ENCODE measurements around the gene CEACAM18.

The CEACAM18 gene

DNA sequence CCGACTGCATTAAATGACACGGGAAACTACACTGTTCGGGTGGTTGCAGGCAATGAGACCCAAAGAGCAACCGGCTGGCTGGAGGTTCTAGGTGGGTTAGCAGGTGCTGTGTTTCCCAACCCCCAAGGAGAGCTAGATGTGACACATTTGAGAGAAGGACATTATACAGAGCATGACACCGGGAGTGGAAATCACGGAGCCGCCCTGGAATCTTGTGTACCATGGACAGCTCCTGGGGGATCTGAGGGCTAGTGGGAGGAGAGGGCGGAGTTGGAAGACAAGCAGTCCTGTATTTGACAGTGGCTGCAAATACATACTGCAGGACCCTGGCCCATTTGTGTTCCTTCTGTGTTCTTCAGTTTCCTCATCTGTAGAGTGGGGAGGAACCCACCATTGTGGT, 2.3 kb downstream of the CEACAM18 start:
- Histone ChIP-seq H3K9me3 (ENCODE audit: insufficient read depth, low read length, severe bottlenecking) (no peaks in the 10 kb centered on the region), H4K20me1 (ENCODE audit: insufficient read depth, low read length) (no peaks in the 10 kb centered on the region), H3K36me3 (ENCODE audit: insufficient read depth, low read length) (no peaks in the 10 kb centered on the region), H3K4me3 (ENCODE audit: low read depth in 1 of 2, low read length in 2 of 2) (no peak overlapping the region), H2AFZ (ENCODE audit: low read depth, low read length) (no peak overlapping the region), H3K9ac (ENCODE audit: low read depth, low read length) (no peak overlapping the region), H3K4me2 (ENCODE audit: insufficient read depth, low read length) (no peak overlapping the region), H3K27me3 (ENCODE audit: insufficient read depth, low read length, poor library complexity) (no peaks in the 10 kb centered on the region), H3K79me2 (ENCODE audit: insufficient read depth, low read length) (no peaks in the 10 kb centered on the region), H3K4me1 (ENCODE audit: insufficient read depth, low read length) (no peaks in the 10 kb centered on the region), H3K27ac (ENCODE audit: low read length) (no peak overlapping the region)
- TF ChIP-seq, protein P1, sequence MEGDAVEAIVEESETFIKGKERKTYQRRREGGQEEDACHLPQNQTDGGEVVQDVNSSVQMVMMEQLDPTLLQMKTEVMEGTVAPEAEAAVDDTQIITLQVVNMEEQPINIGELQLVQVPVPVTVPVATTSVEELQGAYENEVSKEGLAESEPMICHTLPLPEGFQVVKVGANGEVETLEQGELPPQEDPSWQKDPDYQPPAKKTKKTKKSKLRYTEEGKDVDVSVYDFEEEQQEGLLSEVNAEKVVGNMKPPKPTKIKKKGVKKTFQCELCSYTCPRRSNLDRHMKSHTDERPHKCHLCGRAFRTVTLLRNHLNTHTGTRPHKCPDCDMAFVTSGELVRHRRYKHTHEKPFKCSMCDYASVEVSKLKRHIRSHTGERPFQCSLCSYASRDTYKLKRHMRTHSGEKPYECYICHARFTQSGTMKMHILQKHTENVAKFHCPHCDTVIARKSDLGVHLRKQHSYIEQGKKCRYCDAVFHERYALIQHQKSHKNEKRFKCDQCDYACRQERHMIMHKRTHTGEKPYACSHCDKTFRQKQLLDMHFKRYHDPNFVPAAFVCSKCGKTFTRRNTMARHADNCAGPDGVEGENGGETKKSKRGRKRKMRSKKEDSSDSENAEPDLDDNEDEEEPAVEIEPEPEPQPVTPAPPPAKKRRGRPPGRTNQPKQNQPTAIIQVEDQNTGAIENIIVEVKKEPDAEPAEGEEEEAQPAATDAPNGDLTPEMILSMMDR (IDR thresholded peaks at IDR 0.05; ENCODE audit: borderline replicate concordance, extremely low read depth, low read length, poor library complexity, severe bottlenecking), result no peak
- TF ChIP-seq EZH2 (IDR thresholded peaks at IDR 0.05; ENCODE audit: borderline replicate concordance, low read depth, low read length, severe bottlenecking), result no peak
- peak; percentile 53; the same call in 1 of the 3 replicates for ATAC-seq (ENCODE audit: insufficient read depth, low read depth)
- peak; percentile 27 for DNase-seq

DNA sequence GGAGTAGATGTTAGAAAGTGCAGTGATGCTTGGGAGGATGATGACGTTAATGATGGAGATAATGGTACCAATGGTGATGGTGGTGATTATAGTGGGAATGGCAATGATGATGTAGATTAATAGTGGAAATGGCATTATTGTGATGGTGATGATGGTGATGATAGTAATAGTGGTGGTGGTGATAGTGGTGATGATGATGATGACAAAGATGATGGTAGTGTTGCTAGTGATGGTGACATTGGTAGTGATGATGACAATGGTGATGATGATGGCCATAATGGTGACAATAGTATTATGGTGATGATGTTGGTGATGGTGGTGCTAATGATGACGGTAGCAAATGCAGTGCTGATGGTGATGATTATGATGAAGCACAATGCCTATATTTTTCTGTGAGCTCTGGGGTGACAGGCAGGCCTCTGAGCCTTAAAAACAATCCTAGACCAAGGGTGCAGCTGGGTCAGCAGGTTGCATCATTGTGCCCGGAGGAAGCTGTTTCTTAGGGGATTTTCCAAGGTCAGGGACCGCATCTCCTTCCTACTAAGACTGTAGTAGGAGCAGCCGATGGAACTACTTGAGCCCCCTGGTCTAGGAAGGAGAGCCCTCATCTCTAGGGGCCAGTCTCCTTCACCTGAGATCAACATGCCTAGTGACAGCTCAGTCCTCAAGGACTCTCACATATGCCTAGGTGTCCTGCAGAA, 7.8 kb downstream of the CEACAM18 start:
- Histone ChIP-seq H3K36me3 (ENCODE audit: insufficient read depth, low read length) (no peaks in the 10 kb centered on the region), H2AFZ (ENCODE audit: low read depth, low read length) (no peak overlapping the region), H3K4me3 (ENCODE audit: low read depth in 1 of 2, low read length in 2 of 2) (no peak overlapping the region), H4K20me1 (ENCODE audit: insufficient read depth, low read length) (no peaks in the 10 kb centered on the region), H3K27me3 (ENCODE audit: insufficient read depth, low read length, poor library complexity) (no peaks in the 10 kb centered on the region), H3K4me2 (ENCODE audit: insufficient read depth, low read length) (no peak overlapping the region), H3K79me2 (ENCODE audit: insufficient read depth, low read length) (no peaks in the 10 kb centered on the region), H3K9ac (ENCODE audit: low read depth, low read length) (no peak overlapping the region), H3K27ac (ENCODE audit: low read length) (no peak overlapping the region), H3K9me3 (ENCODE audit: insufficient read depth, low read length, severe bottlenecking) (no peaks in the 10 kb centered on the region), H3K4me1 (ENCODE audit: insufficient read depth, low read length) (no peaks in the 10 kb centered on the region)
- no peak for TF ChIP-seq EZH2 (IDR thresholded peaks at IDR 0.05; ENCODE audit: borderline replicate concordance, low read depth, low read length, severe bottlenecking)
- TF ChIP-seq, protein P1 (IDR thresholded peaks at IDR 0.05; ENCODE audit: borderline replicate concordance, extremely low read depth, low read length, poor library complexity, severe bottlenecking), result no peak
- DNase-seq (no peak), ATAC-seq (ENCODE audit: insufficient read depth, low read depth) (no peak)

DNA sequence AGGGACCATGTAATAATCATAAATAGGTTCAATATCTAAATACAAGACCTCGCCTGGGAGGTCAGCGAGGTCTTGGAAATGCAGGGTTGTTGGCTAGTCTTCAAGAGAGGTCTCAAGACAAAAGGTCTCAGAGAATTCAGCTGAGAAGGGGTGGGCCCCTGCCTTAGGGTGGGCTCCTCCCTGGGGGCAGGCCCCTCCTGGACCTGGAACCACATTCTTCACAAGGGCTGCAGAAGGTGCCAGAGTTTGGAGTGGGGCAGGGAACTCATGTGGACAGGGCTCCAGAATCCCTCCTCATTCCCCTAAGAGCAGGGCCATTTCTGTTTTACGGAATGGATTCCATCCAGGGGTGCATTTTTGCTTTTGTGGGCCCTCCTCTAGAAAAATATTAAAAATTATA, 10.2 kb downstream of the CEACAM18 start:
- H3K27ac ChIP-seq (ENCODE audit: low read length), result no peak overlapping the region
- no peaks in the 10 kb centered on the region for H3K9me3 ChIP-seq (ENCODE audit: insufficient read depth, low read length, severe bottlenecking)
- ATAC-seq (ENCODE audit: insufficient read depth, low read depth) (no peak), DNase-seq (no peak)
- TF ChIP-seq, protein P1 (IDR thresholded peaks at IDR 0.05; ENCODE audit: borderline replicate concordance, extremely low read depth, low read length, poor library complexity, severe bottlenecking), result no peak
- H2AFZ ChIP-seq (ENCODE audit: low read depth, low read length), result no peak overlapping the region
- H3K36me3 ChIP-seq (ENCODE audit: insufficient read depth, low read length), result no peaks in the 10 kb centered on the region
- no peaks in the 10 kb centered on the region for H3K79me2 ChIP-seq (ENCODE audit: insufficient read depth, low read length)
- no peak overlapping the region for H3K9ac ChIP-seq (ENCODE audit: low read depth, low read length)
- H3K4me1 ChIP-seq (ENCODE audit: insufficient read depth, low read length), result no peaks in the 10 kb centered on the region
- no peak overlapping the region for H3K4me2 ChIP-seq (ENCODE audit: insufficient read depth, low read length)
- H3K27me3 ChIP-seq (ENCODE audit: insufficient read depth, low read length, poor library complexity), result peaks cover 4% of the 10 kb centered on the region
- no peaks in the 10 kb centered on the region for H4K20me1 ChIP-seq (ENCODE audit: insufficient read depth, low read length)
- no peak overlapping the region for H3K4me3 ChIP-seq (ENCODE audit: low read depth in 1 of 2, low read length in 2 of 2)

Data from DND-41 (cell line).